SW 1271 (cell line): Measurements from ENCODE around the gene RASIP1.

Experiments used
- DNase-seq, 2 experiments: peaks; one replicate each; lab custom pipeline; 2025; lab: John Stamatoyannopoulos, UW

RASIP1 gene

DNA sequence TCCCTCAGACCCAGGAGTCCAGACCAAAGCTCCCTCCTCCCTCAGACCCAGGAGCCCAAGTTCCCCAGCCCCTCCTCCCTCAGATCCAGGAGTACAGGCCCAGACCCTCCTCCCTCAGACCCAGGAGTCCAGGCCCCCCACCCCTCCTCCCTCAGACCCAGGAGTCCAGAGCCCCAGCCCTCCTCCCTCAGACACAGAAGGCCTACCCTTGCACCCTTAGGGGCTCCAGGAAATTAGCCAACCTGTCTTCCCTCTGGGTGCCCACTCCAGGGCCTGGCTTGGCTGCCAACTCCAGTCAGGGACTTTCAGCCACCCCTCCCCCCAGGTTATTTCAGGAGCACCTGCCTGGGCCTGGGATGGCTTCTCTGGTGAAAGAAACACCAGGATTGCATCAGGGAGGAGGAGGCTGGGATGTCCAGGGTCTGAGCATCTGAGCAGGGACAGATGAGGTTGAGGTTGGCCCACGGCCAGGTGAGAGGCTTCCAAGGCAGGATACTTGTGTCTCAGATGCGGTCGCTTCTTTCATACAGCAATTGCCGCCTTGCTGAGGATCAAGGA is 14.8 kb upstream of the RASIP1 start, which contains the start of gene FGF21:
Gene FGF21 (plus strand): TSS at position 441 of the 558 bp plus-strand sequence. CDS start 713 bp downstream, outside the sequence.
- no peak for DNase-seq

- DNase-seq, result no peak
Measured at GRCh38 chr19:48752496-48753365, 12.3 kb upstream of the RASIP1 start, which contains the start of gene FUT1. FUT1 (minus strand) TSS chr19:48752641; CDS start chr19:48751281, 1,360 bp downstream.

- no peak for DNase-seq
Measured at GRCh38 chr19:48751845-48752495, 11.6 kb upstream of the RASIP1 start.

- DNase-seq, result no peak
Measured at GRCh38 chr19:48750771-48751504, 10.5 kb upstream of the RASIP1 start.

- DNase-seq, result no peak
Measured at GRCh38 chr19:48750351-48750750, 9.9 kb upstream of the RASIP1 start.

DNA sequence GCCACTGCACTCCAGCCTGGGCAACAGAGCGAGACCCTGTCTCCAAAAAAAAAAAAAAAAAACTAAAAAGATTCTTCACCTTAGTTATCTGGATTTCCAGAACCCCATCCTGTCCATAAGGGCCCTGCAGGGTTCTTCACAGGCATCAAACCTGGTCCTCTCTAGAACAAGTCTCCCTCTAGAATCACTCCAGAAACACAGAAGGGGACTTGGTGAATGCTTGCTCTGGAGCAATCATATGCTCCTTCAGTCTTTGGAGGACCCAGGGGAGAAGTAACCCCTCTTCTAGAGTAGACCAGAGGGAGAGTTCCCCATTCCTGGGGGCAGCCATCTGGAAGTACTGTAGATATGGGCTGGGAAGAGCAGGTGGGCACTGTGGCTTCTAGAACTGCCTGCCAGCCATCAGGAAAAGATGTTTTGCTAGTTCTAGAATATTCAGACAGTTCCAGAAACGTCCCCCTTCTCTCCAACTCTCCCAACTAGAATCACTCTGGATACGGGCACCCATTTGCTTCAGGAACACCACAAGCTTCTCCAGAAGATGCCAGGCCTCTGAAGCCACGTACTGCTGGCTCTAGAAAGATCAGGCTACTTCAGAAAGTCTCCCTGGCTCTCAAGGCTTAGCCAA is 9.3 kb upstream of the RASIP1 start:
- no peak for DNase-seq

DNA sequence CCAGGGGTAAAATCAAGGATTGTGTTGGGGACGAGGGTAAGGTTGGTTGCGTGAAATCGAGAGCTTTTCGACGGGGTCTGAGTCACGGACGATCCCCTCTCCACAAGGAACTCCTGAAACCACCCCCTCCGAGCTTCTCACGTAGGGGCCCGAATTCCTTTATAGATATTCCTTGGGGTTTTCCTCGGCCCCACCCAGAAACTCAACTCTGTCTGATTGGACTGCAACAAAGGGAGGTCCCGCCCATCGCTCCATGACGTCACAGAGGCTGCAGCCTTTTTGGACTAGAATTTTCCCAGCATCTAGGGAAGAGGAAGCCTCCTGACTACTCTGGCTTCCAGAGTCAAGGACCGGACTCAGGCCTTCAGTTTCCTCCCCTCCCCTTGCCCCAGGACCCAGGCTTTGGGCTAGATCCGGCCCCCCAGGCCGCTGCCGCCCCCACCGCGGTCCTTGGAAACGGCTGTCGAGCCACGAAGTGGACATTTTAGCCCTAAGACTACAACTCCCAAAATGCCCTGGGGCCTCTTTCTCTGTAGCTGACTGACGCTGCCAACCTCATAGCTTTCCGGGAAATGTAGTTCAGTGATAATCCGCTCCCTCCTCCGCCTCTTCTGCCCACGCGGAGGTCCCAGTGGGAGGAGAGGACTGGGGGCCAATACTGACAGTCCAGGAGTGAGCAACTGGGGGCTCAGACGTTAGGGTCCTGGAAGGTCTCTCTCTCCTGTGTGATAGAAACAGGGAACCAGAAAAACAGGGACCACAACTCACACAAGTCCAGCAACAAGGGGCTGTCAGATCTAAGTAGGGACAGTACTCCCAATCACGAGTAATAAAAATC is 6.5 kb upstream of the RASIP1 start, which contains the start of gene IZUMO1:
Gene IZUMO1 (minus strand): TSS at position 172 of the 838 bp plus-strand sequence. CDS start 1,050 bp downstream, outside the sequence.
- peak in 1 of 2 experiments; percentile 74 for DNase-seq

- no peak for DNase-seq
Measured at GRCh38 chr19:48746110-48746509, 5.7 kb upstream of the RASIP1 start.

- peak; percentile 38 to 44 for DNase-seq
Measured at GRCh38 chr19:48745208-48745995, 5.0 kb upstream of the RASIP1 start.

DNA sequence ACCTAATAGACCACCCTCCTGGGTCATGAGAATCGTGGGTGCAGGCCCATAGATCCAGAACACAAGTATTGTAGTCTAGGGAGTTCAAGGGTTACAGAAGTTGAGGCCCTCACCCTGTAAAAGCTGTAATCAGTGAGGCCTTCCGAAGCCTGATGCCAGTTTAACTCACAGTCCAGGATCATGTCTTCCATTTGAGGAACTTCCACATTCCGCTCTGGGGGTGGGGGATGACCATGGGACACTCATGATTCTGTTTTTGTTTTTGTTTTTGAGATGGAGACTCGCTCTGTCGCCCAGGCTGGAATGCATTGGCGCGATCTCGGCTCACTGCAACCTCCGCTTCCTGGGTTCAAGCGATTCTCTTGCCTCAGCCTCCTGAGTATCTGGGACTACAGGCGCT is 1.7 kb upstream of the RASIP1 start:
- no peak for DNase-seq

- DNase-seq, result no peak
Measured at GRCh38 chr19:48741129-48741999, 954 bp upstream of the RASIP1 start.

DNA sequence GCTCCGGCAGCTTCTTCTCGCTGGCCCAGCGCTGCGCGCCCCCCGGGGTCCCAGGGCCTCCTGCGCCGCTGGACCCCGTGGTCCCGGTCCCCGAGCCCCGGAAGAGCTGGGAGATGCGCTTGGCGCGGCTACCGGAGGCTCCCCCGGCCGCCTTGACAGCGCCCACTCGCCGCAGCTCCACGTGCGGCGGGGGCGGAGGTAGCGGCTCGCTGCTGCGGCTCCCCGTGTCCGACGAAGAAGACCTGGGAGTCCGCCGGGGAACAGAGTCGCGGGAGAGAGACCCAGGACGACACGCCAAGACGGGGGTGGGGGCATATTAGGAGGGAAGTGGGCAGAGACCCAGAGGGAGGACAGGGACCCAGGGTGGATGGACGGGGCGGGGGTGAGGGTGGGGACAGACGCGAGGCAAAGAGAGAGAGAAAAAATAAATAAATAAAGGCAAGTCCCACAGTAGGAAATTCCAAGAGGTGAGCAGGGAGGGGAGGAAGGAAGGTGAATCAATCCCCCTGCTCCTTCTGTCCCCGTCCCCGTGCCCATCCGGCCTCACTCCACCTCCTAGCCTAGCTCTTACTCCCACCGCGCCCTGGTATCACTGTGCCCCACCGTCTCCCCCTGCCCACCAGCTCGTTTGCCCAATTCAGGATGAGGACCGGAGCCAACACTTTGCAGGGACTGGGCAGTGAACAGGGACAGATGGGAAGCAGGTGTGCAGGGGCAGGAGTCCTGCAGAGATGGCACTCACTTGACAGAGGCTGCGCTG is 826 bp downstream of the RASIP1 start:
- DNase-seq, result no peak

DNA sequence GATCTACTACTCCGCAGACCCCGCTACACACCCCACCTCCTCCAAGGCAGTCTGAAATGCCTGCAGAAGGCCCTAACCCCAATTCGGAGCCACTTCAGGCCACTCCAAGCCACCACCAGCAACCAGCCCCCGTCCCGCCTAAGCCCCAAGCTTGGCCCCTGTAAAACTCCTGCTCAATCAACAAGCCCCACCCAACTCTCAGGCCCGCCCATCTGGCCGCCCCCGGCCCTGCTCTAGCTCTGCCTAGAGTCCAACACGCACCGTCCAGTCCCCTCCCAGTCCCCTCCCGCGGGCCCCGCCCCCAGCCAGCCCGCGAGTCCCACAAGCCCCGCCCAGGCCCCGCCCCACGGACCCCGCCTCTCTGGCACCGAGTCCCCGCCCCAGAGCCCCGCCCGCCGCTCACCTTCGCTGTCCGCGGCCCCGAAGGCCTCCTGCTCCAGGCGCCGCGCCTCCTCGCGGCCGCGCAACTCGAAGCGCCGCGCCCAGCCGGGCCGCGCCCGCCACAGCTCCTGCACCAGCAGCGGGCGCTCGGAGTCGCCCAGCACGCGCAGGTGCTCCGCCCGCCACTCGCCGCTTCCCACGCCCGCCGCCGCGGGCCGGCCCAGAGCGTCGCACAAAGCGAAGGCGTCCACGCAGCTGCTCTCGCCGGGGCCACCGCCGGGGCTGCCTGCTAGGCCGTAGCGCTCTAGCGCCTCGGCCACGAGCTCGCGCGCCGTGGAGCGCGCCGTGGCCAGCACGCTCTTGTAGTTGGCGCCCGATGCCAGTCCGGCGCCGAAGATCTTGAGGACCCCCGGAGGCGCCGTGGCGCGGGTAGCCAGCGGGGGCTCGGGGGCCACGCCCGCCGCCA is 1.6 kb downstream of the RASIP1 start:
- peak; percentile 45 to 72 for DNase-seq

DNA sequence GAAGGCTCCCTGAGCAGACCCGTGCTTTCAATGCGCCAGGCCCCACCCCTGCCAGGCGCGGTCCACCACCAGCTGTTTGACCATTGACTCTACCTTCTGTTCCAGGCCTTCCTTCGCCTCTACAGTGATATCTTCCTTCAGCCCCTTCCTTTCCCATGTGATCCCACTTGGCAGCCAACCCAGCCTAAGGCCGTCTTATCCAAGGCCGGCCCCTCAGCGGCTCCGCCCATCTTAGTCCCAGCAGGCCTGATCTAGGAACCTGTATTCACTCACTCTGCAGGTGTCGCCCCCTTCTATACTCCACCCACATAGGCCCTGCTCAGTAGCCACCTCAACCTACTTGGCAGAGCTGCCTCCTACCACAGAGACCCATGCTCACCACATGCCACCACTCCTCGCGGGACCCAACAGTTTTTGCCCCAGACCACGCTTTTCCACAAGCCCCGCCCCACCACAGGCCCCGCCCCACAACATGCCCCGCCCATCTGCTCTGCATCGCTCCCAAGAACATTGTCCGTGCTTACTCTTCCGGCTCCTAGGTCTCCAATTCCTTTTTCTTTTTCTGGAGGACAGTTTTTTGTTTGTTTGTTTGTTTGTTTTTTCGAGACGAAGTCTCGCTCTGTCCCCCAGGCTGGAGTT is 2.9 kb downstream of the RASIP1 start:
- DNase-seq, result no peak

DNA sequence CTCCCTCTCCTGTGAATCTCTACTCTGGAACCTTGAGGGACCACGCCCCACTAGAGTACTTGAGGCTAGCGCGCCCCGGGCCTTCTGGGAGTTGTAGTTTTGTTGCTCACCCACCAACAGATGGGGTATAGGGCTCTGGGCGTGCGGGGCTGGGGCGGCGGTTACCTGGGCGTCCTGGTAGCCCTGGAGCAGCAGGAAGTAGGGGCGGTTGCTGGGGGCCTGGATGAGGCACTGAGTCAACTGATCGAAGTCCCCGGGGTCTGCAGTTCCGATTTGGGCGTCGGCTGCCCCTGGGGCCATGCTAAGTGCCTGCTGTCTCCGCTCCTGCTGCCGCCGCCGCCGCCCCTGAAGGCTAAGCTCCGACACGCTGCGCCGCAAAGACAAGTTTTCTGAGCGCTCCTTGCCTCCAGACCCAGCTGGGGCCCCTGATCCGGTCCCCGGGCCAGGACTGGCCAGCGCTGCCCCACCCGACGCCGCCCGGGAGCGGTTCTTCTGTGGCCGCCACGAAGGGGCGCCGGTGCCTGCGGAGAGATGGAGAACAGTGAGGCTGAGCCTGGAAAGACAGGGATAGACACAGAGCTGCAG is 5.3 kb downstream of the RASIP1 start:
- DNase-seq, result peak; percentile 24 to 53

DNA sequence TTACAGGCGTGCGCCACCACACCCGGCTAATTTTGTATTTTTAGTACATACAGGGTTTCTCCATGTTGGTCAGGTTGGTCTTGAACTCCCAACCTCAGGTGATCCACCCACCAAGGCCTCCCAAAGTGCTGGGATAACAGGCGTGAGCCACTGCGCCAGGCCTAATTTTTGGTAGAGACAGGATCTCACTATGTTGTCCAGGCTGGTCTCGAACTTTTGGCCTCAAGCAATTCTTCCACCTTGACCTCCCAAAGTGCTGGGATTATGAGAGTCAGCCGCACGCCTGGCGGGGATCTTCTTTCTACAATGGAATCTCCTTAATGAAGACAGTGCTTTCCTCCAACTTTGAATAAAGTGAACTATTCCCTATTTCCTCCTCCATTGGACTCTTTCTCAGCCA is 5.8 kb downstream of the RASIP1 start:
- DNase-seq, result no peak
